Brain microvascular endothelial cell (primary cell): ENCODE measurements around the gene MAMDC4.

Source experiments
- DNase-seq: peaks from one replicate; pipeline ENCODE4 v3.0.0-alpha.2; 2020
- H3K27ac ChIP-seq: fragments of 250-450 bp; sonication (Bioruptor Pico); 2 replicates; pipeline ENCODE4 v1.5.1; 2020; ENCODE audit warnings: mild to moderate bottlenecking, moderate library complexity
- H3K27me3 ChIP-seq: fragments of 250-450 bp; sonication (Bioruptor Pico); replicated peaks from 2 replicates; pipeline ENCODE4 v1.5.1; 2020; ENCODE audit warnings: mild to moderate bottlenecking
- H3K36me3 ChIP-seq: fragments of 250-450 bp; sonication (Bioruptor Pico); replicated peaks from 2 replicates; pipeline ENCODE4 v1.5.1; 2020; ENCODE audit warnings: mild to moderate bottlenecking
- H3K4me3 ChIP-seq: 2 replicates; pipeline ENCODE4 v1.5.1; 2011; ENCODE audit warnings: low read depth, mild to moderate bottlenecking, control low read depth, low read length, moderate library complexity
- in situ Hi-C: cut with HindIII; loops from 2 replicates; pipeline ENCODE4 v1.10.0; 2017; ENCODE audit warnings: low sequenced_read_pairs, low pct_ligation_motif_present
- TF ChIP-seq, protein P1 (sequence below): IDR thresholded peaks from 2 replicates; pipeline ENCODE4 v1.5.1; 2011; ENCODE audit warnings: low read depth, mild to moderate bottlenecking, moderate library complexity, low read length, control low read depth, inconsistent platforms; ENCODE audit errors: missing control alignments

Gene MAMDC4

DNA sequence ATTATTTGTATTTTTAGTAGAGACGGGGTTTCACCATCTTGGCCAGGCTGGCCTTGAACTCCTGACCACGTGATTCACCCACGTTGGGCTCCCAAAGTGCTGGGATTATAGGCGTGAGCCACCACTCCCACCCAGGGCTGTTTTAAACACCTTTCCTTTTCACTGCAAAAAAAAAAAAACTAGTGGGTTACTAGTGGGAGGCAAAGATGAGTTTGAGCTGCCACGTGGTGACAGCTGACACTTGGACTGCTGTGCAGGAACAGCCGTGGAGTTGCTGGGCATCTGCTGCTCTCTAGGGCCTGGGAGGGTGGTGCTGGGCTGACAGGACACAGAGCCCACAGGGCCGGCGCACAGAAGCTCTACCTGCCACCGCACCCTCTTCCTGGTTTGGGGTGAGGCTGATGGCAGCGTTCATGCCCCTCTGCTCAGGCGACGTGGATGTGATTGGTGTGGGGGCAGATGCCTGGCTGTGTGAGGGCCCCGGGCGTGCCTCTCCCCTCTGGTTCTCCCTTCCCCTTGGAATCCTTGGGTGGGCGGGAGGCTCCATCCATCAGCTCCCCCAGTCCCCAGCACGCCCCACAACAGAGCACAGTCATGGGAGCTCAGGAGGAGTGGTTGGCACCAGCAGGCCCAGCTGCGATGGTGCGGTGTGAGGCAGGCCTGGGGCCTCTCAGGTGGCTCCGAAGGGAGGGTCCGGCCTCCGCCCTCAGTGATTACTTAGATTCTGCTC lies 27.5 kb upstream of the MAMDC4 start:
- no peak for DNase-seq
- TF ChIP-seq, protein P1, sequence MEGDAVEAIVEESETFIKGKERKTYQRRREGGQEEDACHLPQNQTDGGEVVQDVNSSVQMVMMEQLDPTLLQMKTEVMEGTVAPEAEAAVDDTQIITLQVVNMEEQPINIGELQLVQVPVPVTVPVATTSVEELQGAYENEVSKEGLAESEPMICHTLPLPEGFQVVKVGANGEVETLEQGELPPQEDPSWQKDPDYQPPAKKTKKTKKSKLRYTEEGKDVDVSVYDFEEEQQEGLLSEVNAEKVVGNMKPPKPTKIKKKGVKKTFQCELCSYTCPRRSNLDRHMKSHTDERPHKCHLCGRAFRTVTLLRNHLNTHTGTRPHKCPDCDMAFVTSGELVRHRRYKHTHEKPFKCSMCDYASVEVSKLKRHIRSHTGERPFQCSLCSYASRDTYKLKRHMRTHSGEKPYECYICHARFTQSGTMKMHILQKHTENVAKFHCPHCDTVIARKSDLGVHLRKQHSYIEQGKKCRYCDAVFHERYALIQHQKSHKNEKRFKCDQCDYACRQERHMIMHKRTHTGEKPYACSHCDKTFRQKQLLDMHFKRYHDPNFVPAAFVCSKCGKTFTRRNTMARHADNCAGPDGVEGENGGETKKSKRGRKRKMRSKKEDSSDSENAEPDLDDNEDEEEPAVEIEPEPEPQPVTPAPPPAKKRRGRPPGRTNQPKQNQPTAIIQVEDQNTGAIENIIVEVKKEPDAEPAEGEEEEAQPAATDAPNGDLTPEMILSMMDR = no peak
- Histone ChIP-seq H3K4me3 (no peak overlapping the region), H3K27ac (no peak overlapping the region), H3K36me3 (peaks cover 48% of the 10 kb centered on the region), H3K27me3 (no peaks in the 10 kb centered on the region)
- in situ Hi-C loops = loop anchor here (25.0 kb wide), 1 partner anchor 213 kb away; the partner anchor contains the start of genes ABCA2, FUT7 and NPDC1

DNA sequence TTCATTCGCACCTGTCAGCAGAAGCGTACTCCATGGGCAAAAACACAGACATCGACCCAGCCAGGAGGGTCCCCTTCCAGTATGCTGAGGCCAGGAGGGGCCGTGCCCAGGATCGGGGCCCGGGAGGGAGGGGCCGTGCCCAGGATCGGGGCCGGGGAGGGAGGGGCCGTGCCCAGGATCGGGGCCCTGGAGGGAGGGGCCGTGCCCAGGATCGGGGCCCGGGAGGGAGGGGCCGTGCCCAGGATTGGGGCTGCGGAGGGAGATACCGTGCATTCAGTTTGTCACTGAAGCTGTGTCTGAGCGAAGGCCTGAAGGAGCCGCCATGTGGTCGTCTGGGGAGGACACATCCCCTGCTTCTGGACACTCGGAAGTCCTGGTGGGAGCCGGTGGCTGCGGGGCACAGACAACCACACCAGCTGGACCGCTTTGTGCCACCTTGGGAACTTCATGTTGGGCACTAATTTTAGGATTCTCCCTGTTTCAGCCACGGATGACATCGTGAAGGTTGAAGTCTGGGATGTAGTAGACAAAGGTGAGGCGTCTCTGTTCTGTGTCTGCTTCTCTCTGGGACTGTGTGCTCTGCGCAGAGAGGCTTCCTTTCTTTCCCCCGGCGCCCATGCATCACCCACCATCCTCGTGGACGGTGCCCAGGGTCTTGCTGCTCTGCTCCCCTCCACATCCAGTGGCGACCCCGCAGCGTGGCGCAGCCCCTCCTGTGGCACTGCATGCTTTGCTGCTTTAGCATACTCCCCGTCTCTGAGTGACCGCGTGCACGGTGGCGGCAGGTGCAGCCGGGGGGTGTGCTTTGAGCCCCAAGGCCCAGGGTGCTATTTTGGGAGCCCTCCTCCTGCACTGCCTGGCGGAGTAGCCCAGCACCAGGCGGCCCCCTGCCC lies 26.6 kb upstream of the MAMDC4 start:
- TF ChIP-seq, protein P1 = no peak
- Histone ChIP-seq H3K36me3 (peaks cover 57% of the 10 kb centered on the region), H3K27me3 (no peaks in the 10 kb centered on the region), H3K4me3 (no peak overlapping the region), H3K27ac (no peak overlapping the region)
- DNase-seq = no peak
- in situ Hi-C loops = no loop called here

DNA sequence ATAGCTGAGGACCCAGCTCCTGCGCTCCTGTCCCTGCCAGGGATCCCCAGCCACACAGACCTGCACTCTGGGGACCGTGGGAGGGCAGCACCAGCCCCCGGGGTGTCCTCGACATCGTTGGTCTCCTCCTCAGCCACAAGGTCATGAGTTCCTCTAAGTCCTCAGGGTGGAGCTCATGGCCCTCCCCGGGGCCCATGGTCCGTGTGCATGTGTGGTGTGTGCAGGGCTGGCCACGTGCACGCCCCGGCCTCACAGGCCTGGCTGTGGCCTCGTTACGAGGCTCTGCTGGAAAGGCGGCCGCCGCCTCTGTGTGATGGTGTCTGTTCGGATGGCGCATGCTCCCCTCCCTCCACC lies 26.0 kb upstream of the MAMDC4 start:
- in situ Hi-C loops = no loop called here
- Histone ChIP-seq H3K4me3 (no peak overlapping the region), H3K27ac (no peak overlapping the region), H3K27me3 (no peaks in the 10 kb centered on the region), H3K36me3 (peaks cover 63% of the 10 kb centered on the region)
- DNase-seq = no peak
- TF ChIP-seq, protein P1 = no peak

DNA sequence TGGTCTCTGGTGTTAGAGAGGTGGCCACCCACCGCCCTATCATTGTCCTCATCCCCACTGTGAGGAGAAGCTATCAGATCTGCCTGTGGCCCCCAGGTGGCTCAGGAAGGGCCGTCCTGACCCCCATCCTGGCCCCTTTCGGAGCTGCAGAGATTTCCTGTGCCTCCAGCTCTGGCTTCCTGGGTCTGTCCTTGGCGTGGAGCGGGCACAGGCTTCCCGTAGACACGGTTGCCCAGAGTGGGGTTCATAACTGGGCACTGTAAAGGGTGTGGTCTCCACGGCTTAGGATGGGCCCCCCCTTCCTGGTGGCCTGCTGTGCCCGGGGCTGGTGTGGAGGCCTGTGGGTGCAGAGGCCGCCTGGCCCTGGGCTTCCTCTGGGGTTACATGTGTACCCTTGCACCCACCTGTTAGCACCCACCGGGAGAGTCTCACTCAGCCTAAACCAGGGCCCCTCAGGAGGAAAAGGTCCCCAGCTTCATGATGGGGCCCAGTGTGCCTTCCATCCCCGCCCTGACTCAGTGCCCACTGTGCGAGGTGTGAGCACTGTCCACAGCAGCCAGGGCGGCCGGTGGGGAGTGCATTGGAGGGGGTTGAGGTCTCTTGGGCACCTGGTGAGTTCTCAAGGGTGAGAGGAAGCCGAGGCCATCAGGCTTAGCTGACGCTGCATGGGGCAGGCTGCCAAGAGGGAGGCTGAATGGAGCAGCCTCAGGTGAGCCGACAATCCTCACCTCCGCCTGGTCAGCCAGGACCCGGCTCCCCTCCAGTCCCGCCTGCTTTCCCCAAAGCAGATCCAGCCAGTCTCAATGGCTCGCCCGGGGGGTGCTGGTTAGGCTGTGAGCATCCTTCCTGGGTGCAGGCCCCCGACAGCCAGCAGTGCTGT lies 25.2 kb upstream of the MAMDC4 start:
- H3K4me3 ChIP-seq = no peak overlapping the region
- TF ChIP-seq, protein P1 = no peak
- H3K36me3 ChIP-seq = peaks cover 71% of the 10 kb centered on the region
- no peak overlapping the region for H3K27ac ChIP-seq
- in situ Hi-C loops = no loop called here
- DNase-seq = no peak
- no peaks in the 10 kb centered on the region for H3K27me3 ChIP-seq

DNA sequence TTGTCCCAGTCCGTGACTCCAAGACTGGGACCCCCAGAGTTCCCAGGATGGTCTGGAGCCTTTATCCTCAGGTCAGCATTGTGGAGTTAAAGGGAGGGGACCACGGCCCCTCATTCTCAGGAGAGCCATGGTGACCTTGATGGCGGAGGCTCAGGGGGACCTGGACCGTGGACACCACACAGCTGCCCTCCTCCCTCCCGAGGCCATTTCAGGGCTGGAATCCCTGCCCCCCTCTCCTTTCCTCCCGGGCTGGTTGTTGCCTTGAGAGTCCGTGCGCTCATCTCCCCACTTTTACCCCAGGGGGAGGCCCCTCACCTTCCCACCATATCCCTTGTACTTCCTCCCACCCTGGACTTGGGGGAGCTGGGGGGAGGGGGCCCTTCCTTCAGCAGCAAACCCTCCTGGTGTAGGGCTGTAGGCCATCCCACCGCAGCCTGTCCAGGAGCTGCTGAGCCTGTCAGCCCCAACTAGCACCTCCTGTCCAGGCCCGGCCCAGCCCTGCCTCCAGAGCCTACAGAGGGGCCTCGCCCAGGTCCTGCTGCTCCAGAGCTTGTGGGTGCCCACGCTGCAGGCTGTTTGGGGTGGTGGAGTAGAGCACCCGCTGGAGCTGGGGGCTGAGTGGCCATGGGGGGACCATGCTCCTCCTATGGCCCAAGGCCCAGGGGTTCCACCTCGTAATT lies 24.2 kb upstream of the MAMDC4 start:
- H3K4me3 ChIP-seq = no peak overlapping the region
- H3K27ac ChIP-seq = no peak overlapping the region
- no peak for DNase-seq
- in situ Hi-C loops = no loop called here
- H3K36me3 ChIP-seq = peaks cover 77% of the 10 kb centered on the region
- H3K27me3 ChIP-seq = no peaks in the 10 kb centered on the region
- TF ChIP-seq, protein P1 = no peak
